ENCODE data around the gene PLEKHA3. TPM values are rescaled to one million over a fixed set of nuclear protein-coding genes. Genes with fewer than 3 reads are reported as not detected.

Gene PLEKHA3
- 23.5 and 25.9 TPM in 2 replicates for total RNA-seq (2021)
- long read RNA-seq, partial matches to known transcripts = 0 of 1 reads
- long read RNA-seq, other reads (novel, unspliced or antisense) = 1 of 1 reads

GRCh38 chr2:178480227-178481181, at the start of gene PLEKHA3:
PLEKHA3 (plus strand) TSS chr2:178480457; CDS start chr2:178480870, 413 bp downstream.
- no peak within 1 kb of the TSS for H2BK15ac ChIP-seq (ENCODE audit: low read depth, low read length)
- peaks cover 3% of the 10 kb centered on the region; the same call in 1 of the 2 replicates for H3K4me1 ChIP-seq (ENCODE audit: insufficient read depth, low read length)
- H3T11ph ChIP-seq (ENCODE audit: low read length) = no peak within 1 kb of the TSS
- Mint-ChIP-seq H3K27ac (peak within 1 kb of the TSS in 2 of 3 experiments; percentile 96 to 97; a peak in 5 of 7 replicates), H3K9me3 (no peaks in the 10 kb centered on the region; a peak in 1 of 5 replicates), H3K36me3 (ENCODE audit: insufficient read depth in 1 of 3, low read depth in 3 of 3) (no peaks in the 10 kb centered on the region), H3K27me3 (ENCODE audit: low read depth) (no peaks in the 10 kb centered on the region; the same call in 1 of the 2 replicates), H3K4me1 (peaks cover 20 to 27% of the 10 kb centered on the region in 2 experiments), H3K4me3 (peak within 1 kb of the TSS; percentile 91 to 97)
- no peak within 1 kb of the TSS for H2BK120ac ChIP-seq (ENCODE audit: low read depth, low read length, poor library complexity, severe bottlenecking)
- no peak within 1 kb of the TSS for H2AFZ ChIP-seq (ENCODE audit: low read length)
- no peaks in the 10 kb centered on the region for H4K20me1 ChIP-seq (ENCODE audit: control insufficient read depth, insufficient read depth, insufficient read length)
- no peaks in the 10 kb centered on the region for H3K27me3 ChIP-seq (ENCODE audit: insufficient read depth, low read length)
- no peak within 1 kb of the TSS for H3K23ac ChIP-seq (ENCODE audit: insufficient read length, low read depth, low read length)
- H3K9ac ChIP-seq (ENCODE audit: extremely low read depth, insufficient read length, low read length) = peak within 1 kb of the TSS; percentile 78
- no CpG with 5 or more reads among the region's 92 CpGs for WGBS (ENCODE audit: extremely low coverage, insufficient read length, low lambda C conversion rate)
- no peak within 1 kb of the TSS for H3K4ac ChIP-seq (ENCODE audit: low read depth, low read length)
- H2BK12ac ChIP-seq (ENCODE audit: insufficient read length, low read depth, low read length) = no peak within 1 kb of the TSS
- no peak within 1 kb of the TSS for H4K91ac ChIP-seq (ENCODE audit: insufficient read length, low read depth, low read length)
- peaks cover 3% of the 10 kb centered on the region; the same call in 1 of the 2 replicates for H3K79me2 ChIP-seq (ENCODE audit: insufficient read depth, low read length)
- no peak within 1 kb of the TSS for H3K27ac ChIP-seq (ENCODE audit: insufficient read length, low read depth, low read length)
- no peak for TF ChIP-seq CTCF (conservative IDR thresholded peaks at IDR 0.05)
- H3K9me3 ChIP-seq (ENCODE audit: control insufficient read depth, low read depth, low read length) = no peaks in the 10 kb centered on the region
- H3K79me1 ChIP-seq (ENCODE audit: insufficient read depth, low read depth, low read length, poor library complexity, severe bottlenecking) = peaks cover 3% of the 10 kb centered on the region
- no peak within 1 kb of the TSS for H3K56ac ChIP-seq (ENCODE audit: insufficient read length, low read depth, low read length)
- H2BK5ac ChIP-seq (ENCODE audit: insufficient read length, low read length) = no peak within 1 kb of the TSS
- H4K5ac ChIP-seq (ENCODE audit: insufficient read length, low read depth, low read length) = no peak within 1 kb of the TSS
- H4K8ac ChIP-seq (replicated peaks; ENCODE audit: insufficient read length, low read depth, low read length) = no peak within 1 kb of the TSS
- H3K14ac ChIP-seq (ENCODE audit: insufficient read depth, low read length) = peak within 1 kb of the TSS; percentile 86
- H3K4me2 ChIP-seq (ENCODE audit: insufficient read depth, insufficient read length, low read length) = peak within 1 kb of the TSS; percentile 98
- peak; percentile 91 for DNase-seq
- no peak within 1 kb of the TSS for H2BK20ac ChIP-seq (ENCODE audit: low read depth, low read length, poor library complexity, severe bottlenecking)
- no peak within 1 kb of the TSS for H3K18ac ChIP-seq (ENCODE audit: insufficient read length, low read depth, low read length)
- no peak within 1 kb of the TSS for H2AK5ac ChIP-seq (ENCODE audit: insufficient read length, low read length)
- peaks cover 11% of the 10 kb centered on the region for H3K23me2 ChIP-seq (ENCODE audit: insufficient read length, low read depth, low read length, poor library complexity, severe bottlenecking)

Measured in H9 (cell line).